A549 (cell line): ENCODE data around the gene QRICH2.

Source experiments
- CTCF ChIP-seq: fragments of >200 bp; sonication (Bioruptor Twin); formaldehyde crosslinking; IDR thresholded peaks from 3 replicates; pipeline ENCODE4 v1.5.1; 2016
- MAFK ChIP-seq: fragments of 450-650 bp; IDR thresholded peaks from 2 replicates; pipeline ENCODE4 v1.6.1; 2014; ENCODE audit not compliant: partially characterized antibody
- MAX ChIP-seq: IDR thresholded peaks from 2 replicates; pipeline ENCODE4 v1.6.1; 2012
- ZC3H11A ChIP-seq: fragments of 450-650 bp; IDR thresholded peaks from 2 replicates; pipeline ENCODE4 v1.6.1; 2014; ENCODE audit warnings: antibody characterized with exemption, mild to moderate bottlenecking

- TF ChIP-seq CTCF, result no peak
- TF ChIP-seq ZC3H11A, result no peak
- no peak for TF ChIP-seq MAX
- TF ChIP-seq MAFK, result no peak
Measured at GRCh38 chr17:76343106-76343505, 35.0 kb upstream of the QRICH2 start.
